ENCODE data around the gene RGS7BP. TPM values are rescaled to one million over a fixed set of nuclear protein-coding genes. Genes with fewer than 3 reads are reported as not detected.

RGS7BP gene
- total RNA-seq (2014; rRNA removed; shearing (Covaris generic)) (4.5 and 5.4 TPM in 2 replicates), polyA plus RNA-seq (2016; fragmentation: Nextera tagmentation; extraction: Ambion mirVana) (3.3 TPM in 2 replicates)
- long read RNA-seq, full-length matches to known transcripts, result 1 of 1 reads
- long read RNA-seq, partial matches to known transcripts, result 0 of 1 reads
- long read RNA-seq, other reads (novel, unspliced or antisense), result 0 of 1 reads

- Histone ChIP-seq H3K36me3 (ENCODE audit: insufficient read depth) (no peaks in the 10 kb centered on the region), H3K27me3 (ENCODE audit: insufficient read depth) (peaks cover 33% of the 10 kb centered on the region), H3K9me2 (ENCODE audit: insufficient read depth) (no peaks in the 10 kb centered on the region), H3K4me3 (peak within 1 kb of the TSS; percentile 65), H3K4me1 (ENCODE audit: insufficient read depth) (peaks cover 29% of the 10 kb centered on the region), H3K27ac (ENCODE audit: low read depth) (0 out of 2 replicates have a peak within 1 kb of the TSS, but pooled peaks have one; percentile 57), H3K79me2 (replicated peaks; ENCODE audit: insufficient read depth) (no peaks in the 10 kb centered on the region), H2AFZ (peak within 1 kb of the TSS; percentile 93), H3F3A (replicated peaks; ENCODE audit: low read depth) (no peaks in the 10 kb centered on the region; the same call in 1 of the 2 replicates), H3K4me2 (peak within 1 kb of the TSS; percentile 93), H4K20me1 (replicated peaks; ENCODE audit: insufficient read depth) (no peaks in the 10 kb centered on the region)
- H3K27ac Mint-ChIP-seq, result peak within 1 kb of the TSS; percentile 84
- peaks cover 38% of the 10 kb centered on the region for H3K4me1 Mint-ChIP-seq
- ATAC-seq (peak; percentile 87), DNase-seq (ENCODE audit: low spot score) (peak; percentile 81)
- H3K36me3 Mint-ChIP-seq (ENCODE audit: low read depth), result no peaks in the 10 kb centered on the region
- H3K9me3 Mint-ChIP-seq, result no peaks in the 10 kb centered on the region
- no peak for TF ChIP-seq REST (IDR thresholded peaks at IDR 0.05; ENCODE audit: unreplicated experiment)
- no peak for TF ChIP-seq EZH2 (IDR thresholded peaks at IDR 0.05; ENCODE audit: low read depth, unreplicated experiment)
- TF ChIP-seq CTCF (conservative IDR thresholded peaks at IDR 0.05; ENCODE audit: low read depth in 2 of 2), result no peak
- TF ChIP-seq STAT1 (IDR thresholded peaks at IDR 0.05; ENCODE audit: unreplicated experiment), result no peak
- no peak for TF ChIP-seq CREB1 (CRISPR knock-in tag; IDR thresholded peaks at IDR 0.05; ENCODE audit: low read depth)
- TF ChIP-seq ETS1 (IDR thresholded peaks at IDR 0.05), result no peak
- no peak for TF ChIP-seq EZH2phosphoT487 (IDR thresholded peaks at IDR 0.05; ENCODE audit: unreplicated experiment)
- TF ChIP-seq JUNB (IDR thresholded peaks at IDR 0.05; ENCODE audit: unreplicated experiment), result no peak
- TF ChIP-seq ZNF331 (CRISPR knock-in tag; IDR thresholded peaks at IDR 0.05; ENCODE audit: low read depth), result no peak
- no peak for TF ChIP-seq NANOG (IDR thresholded peaks at IDR 0.05; ENCODE audit: borderline replicate concordance)
- TF ChIP-seq ZNF114 (CRISPR knock-in tag; IDR thresholded peaks at IDR 0.05), result no peak
- no peak for TF ChIP-seq ZNF462 (CRISPR knock-in tag; IDR thresholded peaks at IDR 0.05)
- no peak; the same call in 1 of the 2 replicates for TF ChIP-seq POLR2AphosphoS5 (IDR thresholded peaks at IDR 0.05; ENCODE audit: low read depth)
- peak within 1 kb of the TSS; percentile 94 for H3K4me3 Mint-ChIP-seq
- H3K27me3 Mint-ChIP-seq (ENCODE audit: insufficient read depth, low read depth, poor library complexity), result peaks cover 38% of the 10 kb centered on the region
Measured at GRCh38 chr5:64505769-64506566, at the start of gene RGS7BP. RGS7BP (plus strand) TSS chr5:64506015; CDS start chr5:64506625, 610 bp downstream.

All from GM23338 (cell line).